Measurements from ENCODE around the gene POM121L12.

Gene POM121L12

GRCh38 chr7:53035499-53036412 lies at the start of gene POM121L12:
Gene POM121L12, plus strand, starts transcription at chr7:53035633. Its CDS starts 39 bp downstream, at chr7:53035672.
- H3K4me3 Mint-ChIP-seq: no peak within 1 kb of the TSS
- H3K36me3 Mint-ChIP-seq (ENCODE audit: low read depth): no peaks in the 10 kb centered on the region
- H3K4me1 Mint-ChIP-seq (ENCODE audit: low read depth): no peaks in the 10 kb centered on the region
- no peaks in the 10 kb centered on the region for H3K27me3 Mint-ChIP-seq (ENCODE audit: low read depth)
- H3K27ac Mint-ChIP-seq: no peak within 1 kb of the TSS
- H3K9me3 Mint-ChIP-seq: peaks cover 54% of the 10 kb centered on the region

GRCh38 chr7:52992001-52992400 lies 43.4 kb upstream of the POM121L12 start:
- peaks cover 48% of the 10 kb centered on the region for H3K9me3 Mint-ChIP-seq
- no peaks in the 10 kb centered on the region for H3K4me1 Mint-ChIP-seq (ENCODE audit: low read depth)
- no peak overlapping the region for H3K4me3 Mint-ChIP-seq
- no peak overlapping the region for H3K27ac Mint-ChIP-seq
- no peaks in the 10 kb centered on the region for H3K27me3 Mint-ChIP-seq (ENCODE audit: low read depth)
- H3K36me3 Mint-ChIP-seq (ENCODE audit: low read depth): no peaks in the 10 kb centered on the region

GRCh38 chr7:52992479-52993162 lies 42.8 kb upstream of the POM121L12 start:
- peaks cover 42% of the 10 kb centered on the region for H3K9me3 Mint-ChIP-seq
- H3K27me3 Mint-ChIP-seq (ENCODE audit: low read depth): no peaks in the 10 kb centered on the region
- no peak overlapping the region for H3K4me3 Mint-ChIP-seq
- no peak overlapping the region for H3K27ac Mint-ChIP-seq
- no peaks in the 10 kb centered on the region for H3K36me3 Mint-ChIP-seq (ENCODE audit: low read depth)
- H3K4me1 Mint-ChIP-seq (ENCODE audit: low read depth): no peaks in the 10 kb centered on the region

GRCh38 chr7:52995676-52996075 lies 39.8 kb upstream of the POM121L12 start:
- H3K27me3 Mint-ChIP-seq (ENCODE audit: low read depth): no peaks in the 10 kb centered on the region
- peaks cover 36% of the 10 kb centered on the region for H3K9me3 Mint-ChIP-seq
- H3K27ac Mint-ChIP-seq: no peak overlapping the region
- no peaks in the 10 kb centered on the region for H3K36me3 Mint-ChIP-seq (ENCODE audit: low read depth)
- H3K4me3 Mint-ChIP-seq: no peak overlapping the region
- H3K4me1 Mint-ChIP-seq (ENCODE audit: low read depth): no peaks in the 10 kb centered on the region

- Mint-ChIP-seq H3K36me3 (ENCODE audit: low read depth) (no peaks in the 10 kb centered on the region), H3K4me1 (ENCODE audit: low read depth) (no peaks in the 10 kb centered on the region), H3K27ac (no peak overlapping the region), H3K4me3 (no peak overlapping the region), H3K27me3 (ENCODE audit: low read depth) (no peaks in the 10 kb centered on the region), H3K9me3 (peaks cover 30% of the 10 kb centered on the region)
Measured at GRCh38 chr7:53001221-53001620, 34.2 kb upstream of the POM121L12 start.

GRCh38 chr7:53002389-53002788 lies 33.0 kb upstream of the POM121L12 start:
- H3K9me3 Mint-ChIP-seq: peaks cover 36% of the 10 kb centered on the region
- no peaks in the 10 kb centered on the region for H3K27me3 Mint-ChIP-seq (ENCODE audit: low read depth)
- H3K4me1 Mint-ChIP-seq (ENCODE audit: low read depth): no peaks in the 10 kb centered on the region
- H3K4me3 Mint-ChIP-seq: no peak overlapping the region
- no peaks in the 10 kb centered on the region for H3K36me3 Mint-ChIP-seq (ENCODE audit: low read depth)
- H3K27ac Mint-ChIP-seq: no peak overlapping the region

- no peak overlapping the region for H3K27ac Mint-ChIP-seq
- H3K27me3 Mint-ChIP-seq (ENCODE audit: low read depth): no peaks in the 10 kb centered on the region
- no peaks in the 10 kb centered on the region for H3K4me1 Mint-ChIP-seq (ENCODE audit: low read depth)
- H3K4me3 Mint-ChIP-seq: no peak overlapping the region
- H3K9me3 Mint-ChIP-seq: peaks cover 36% of the 10 kb centered on the region
- H3K36me3 Mint-ChIP-seq (ENCODE audit: low read depth): no peaks in the 10 kb centered on the region
Measured at GRCh38 chr7:53003653-53004445, 31.6 kb upstream of the POM121L12 start.

GRCh38 chr7:53013925-53014324 lies 21.5 kb upstream of the POM121L12 start:
- Mint-ChIP-seq H3K27me3 (ENCODE audit: low read depth) (no peaks in the 10 kb centered on the region), H3K9me3 (peaks cover 29% of the 10 kb centered on the region), H3K36me3 (ENCODE audit: low read depth) (no peaks in the 10 kb centered on the region), H3K4me1 (ENCODE audit: low read depth) (no peaks in the 10 kb centered on the region), H3K4me3 (no peak overlapping the region), H3K27ac (no peak overlapping the region)

- Mint-ChIP-seq H3K4me1 (ENCODE audit: low read depth) (no peaks in the 10 kb centered on the region), H3K9me3 (peaks cover 29% of the 10 kb centered on the region), H3K4me3 (no peak overlapping the region)
Measured at GRCh38 chr7:53015463-53015862, 20.0 kb upstream of the POM121L12 start.

GRCh38 chr7:53022893-53023292 lies 12.5 kb upstream of the POM121L12 start:
- Mint-ChIP-seq H3K36me3 (ENCODE audit: low read depth) (no peaks in the 10 kb centered on the region), H3K4me3 (no peak overlapping the region), H3K27me3 (ENCODE audit: low read depth) (no peaks in the 10 kb centered on the region), H3K9me3 (peaks cover 13% of the 10 kb centered on the region), H3K4me1 (ENCODE audit: low read depth) (no peaks in the 10 kb centered on the region), H3K27ac (no peak overlapping the region)

More at GRCh38 chr7:53015463-53015862, 20.0 kb upstream of the POM121L12 start:
- Mint-ChIP-seq H3K27me3 (ENCODE audit: low read depth) (no peaks in the 10 kb centered on the region), H3K27ac (no peak overlapping the region), H3K36me3 (ENCODE audit: low read depth) (no peaks in the 10 kb centered on the region)

GRCh38 chr7:53048638-53049037 lies 13.2 kb downstream of the POM121L12 start:
- Mint-ChIP-seq H3K9me3 (peaks cover 28% of the 10 kb centered on the region), H3K27ac (no peak overlapping the region), H3K4me1 (ENCODE audit: low read depth) (no peaks in the 10 kb centered on the region), H3K4me3 (no peak overlapping the region), H3K27me3 (ENCODE audit: low read depth) (no peaks in the 10 kb centered on the region), H3K36me3 (ENCODE audit: low read depth) (no peaks in the 10 kb centered on the region)

- Mint-ChIP-seq H3K36me3 (ENCODE audit: low read depth) (no peaks in the 10 kb centered on the region), H3K27ac (no peak overlapping the region), H3K27me3 (ENCODE audit: low read depth) (no peaks in the 10 kb centered on the region), H3K4me3 (no peak overlapping the region), H3K9me3 (peaks cover 26% of the 10 kb centered on the region), H3K4me1 (ENCODE audit: low read depth) (no peaks in the 10 kb centered on the region)
Measured at GRCh38 chr7:53050433-53050832, 15.0 kb downstream of the POM121L12 start.

GRCh38 chr7:53059591-53059990 lies 24.2 kb downstream of the POM121L12 start:
- Mint-ChIP-seq H3K36me3 (ENCODE audit: low read depth) (no peaks in the 10 kb centered on the region), H3K9me3 (peaks cover 50% of the 10 kb centered on the region), H3K27me3 (ENCODE audit: low read depth) (no peaks in the 10 kb centered on the region)

GRCh38 chr7:53060066-53060465 lies 24.6 kb downstream of the POM121L12 start:
- no peak overlapping the region for H3K4me3 Mint-ChIP-seq
- no peaks in the 10 kb centered on the region for H3K4me1 Mint-ChIP-seq (ENCODE audit: low read depth)
- H3K27ac Mint-ChIP-seq: no peak overlapping the region
- H3K27me3 Mint-ChIP-seq (ENCODE audit: low read depth): no peaks in the 10 kb centered on the region
- peaks cover 48% of the 10 kb centered on the region for H3K9me3 Mint-ChIP-seq
- no peaks in the 10 kb centered on the region for H3K36me3 Mint-ChIP-seq (ENCODE audit: low read depth)

More at GRCh38 chr7:53059591-53059990, 24.2 kb downstream of the POM121L12 start:
- no peak overlapping the region for H3K4me3 Mint-ChIP-seq
- no peaks in the 10 kb centered on the region for H3K4me1 Mint-ChIP-seq (ENCODE audit: low read depth)
- no peak overlapping the region for H3K27ac Mint-ChIP-seq
